GM18909 (cell line): ENCODE data around the gene PSMD1.

ENCODE experiments used
- ATAC-seq: cut with Tn5 transposase; IDR thresholded peaks from one replicate; pipeline ENCODE4 v1.9.1; 2021; ENCODE audit warnings: mild to moderate bottlenecking; ENCODE audit not compliant: unreplicated experiment, poor library complexity

PSMD1 gene

GRCh38 chr2:231198291-231199173, 141.9 kb downstream of the PSMD1 start, which contains the start of gene ARMC9:
ARMC9 (plus strand) TSS chr2:231198631; CDS start chr2:231206239, 7,608 bp downstream.
- ATAC-seq = peak; percentile 97

- ATAC-seq = no peak
Measured at GRCh38 chr2:231199219-231199618, 142.6 kb downstream of the PSMD1 start.

- ATAC-seq = no peak
Measured at GRCh38 chr2:231200805-231201474, 144.3 kb downstream of the PSMD1 start.

GRCh38 chr2:231201475-231201814, 144.8 kb downstream of the PSMD1 start:
- no peak for ATAC-seq

- no peak for ATAC-seq
Measured at GRCh38 chr2:231203087-231203486, 146.4 kb downstream of the PSMD1 start.

- no peak for ATAC-seq
Measured at GRCh38 chr2:231204146-231204545, 147.5 kb downstream of the PSMD1 start.

- no peak for ATAC-seq
Measured at GRCh38 chr2:231204581-231204980, 147.9 kb downstream of the PSMD1 start.

GRCh38 chr2:231207734-231208133, 151.1 kb downstream of the PSMD1 start:
- no peak for ATAC-seq

GRCh38 chr2:231210782-231211181, 154.1 kb downstream of the PSMD1 start:
- ATAC-seq = no peak

GRCh38 chr2:231211486-231211885, 154.8 kb downstream of the PSMD1 start:
- no peak for ATAC-seq

GRCh38 chr2:231212329-231212845, 155.7 kb downstream of the PSMD1 start:
- ATAC-seq = no peak

- no peak for ATAC-seq
Measured at GRCh38 chr2:231213931-231214642, 157.4 kb downstream of the PSMD1 start.

- no peak for ATAC-seq
Measured at GRCh38 chr2:231218366-231218765, 161.7 kb downstream of the PSMD1 start.

- no peak for ATAC-seq
Measured at GRCh38 chr2:231219289-231219688, 162.6 kb downstream of the PSMD1 start.

- ATAC-seq = no peak
Measured at GRCh38 chr2:231221761-231222160, 165.1 kb downstream of the PSMD1 start.
